GM18520 (cell line): ENCODE results near the gene FCHSD1.
A peak's percentile ranks its signal among the peaks of the same experiment; 100 is the strongest.

Source experiments
- ATAC-seq: cut with Tn5 transposase; IDR thresholded peaks from one replicate; pipeline ENCODE4 v1.9.1; 2021; ENCODE audit not compliant: unreplicated experiment

Gene FCHSD1

GRCh38 chr5:141650851-141651727 lies at the start of gene FCHSD1:
Gene FCHSD1 (minus strand): TSS chr5:141651418. CDS start chr5:141651368, 50 bp downstream.
- peak; percentile 64 for ATAC-seq

GRCh38 chr5:141697586-141697985 lies 46.4 kb upstream of the FCHSD1 start:
- ATAC-seq = no peak

- no peak for ATAC-seq
These were observed 45.2 kb upstream of the FCHSD1 start for GRCh38 chr5:141696431-141696830.

- ATAC-seq = no peak
These were observed 44.5 kb upstream of the FCHSD1 start for GRCh38 chr5:141695627-141696215.

GRCh38 chr5:141694479-141694878 lies 43.3 kb upstream of the FCHSD1 start:
- no peak for ATAC-seq

- ATAC-seq = no peak
These were observed 41.9 kb upstream of the FCHSD1 start for GRCh38 chr5:141692919-141693725.

GRCh38 chr5:141692533-141692888 lies 41.3 kb upstream of the FCHSD1 start:
- no peak for ATAC-seq

GRCh38 chr5:141691867-141692532 lies 40.8 kb upstream of the FCHSD1 start:
- ATAC-seq = peak; percentile 86

GRCh38 chr5:141691286-141691866 lies 40.2 kb upstream of the FCHSD1 start:
- ATAC-seq = no peak

- no peak for ATAC-seq
These were observed 35.6 kb upstream of the FCHSD1 start for GRCh38 chr5:141686648-141687416.

- ATAC-seq = no peak
These were observed 34.4 kb upstream of the FCHSD1 start for GRCh38 chr5:141685591-141685990.

GRCh38 chr5:141683596-141684141 lies 32.5 kb upstream of the FCHSD1 start:
- no peak for ATAC-seq

- no peak for ATAC-seq
These were observed 30.8 kb upstream of the FCHSD1 start, which contains the start of gene ARAP3 for GRCh38 chr5:141681695-141682641. Gene ARAP3 (minus strand): TSS chr5:141682230. CDS start chr5:141680486, 1,744 bp downstream.

- no peak for ATAC-seq
These were observed 30.1 kb upstream of the FCHSD1 start for GRCh38 chr5:141681295-141681694.

GRCh38 chr5:141680751-141681201 lies 29.6 kb upstream of the FCHSD1 start:
- ATAC-seq = no peak

- ATAC-seq = no peak
These were observed 29.0 kb upstream of the FCHSD1 start for GRCh38 chr5:141680178-141680577.

GRCh38 chr5:141677415-141677814 lies 26.2 kb upstream of the FCHSD1 start:
- ATAC-seq = no peak

- no peak for ATAC-seq
These were observed 24.5 kb upstream of the FCHSD1 start for GRCh38 chr5:141675672-141676071.
